NT2/D1 (cell line): ENCODE results near the gene HYPK.

Experiments used
- DNase-seq: peaks from one replicate; pipeline ENCODE4 v3.0.0-alpha.2; 2011; ENCODE audit warnings: low read depth, low spot score
- H3K27me3 ChIP-seq: 2 replicates; pipeline ENCODE4 v1.6.0; 2011; ENCODE audit warnings: mild to moderate bottlenecking; ENCODE audit not compliant: insufficient read length, insufficient read depth
- H3K36me3 ChIP-seq: 2 replicates; pipeline ENCODE4 v1.6.1; 2011; ENCODE audit warnings: mild to moderate bottlenecking, low read length, mixed read lengths; ENCODE audit not compliant: insufficient read depth, insufficient read length
- H3K4me1 ChIP-seq: 2 replicates; pipeline ENCODE4 v1.5.1; 2011; ENCODE audit not compliant: insufficient read depth, insufficient read length
- H3K4me3 ChIP-seq: 2 replicates; pipeline ENCODE4 v1.5.1; 2011; ENCODE audit warnings: low read depth; ENCODE audit not compliant: insufficient read length
- H3K9ac ChIP-seq: 2 replicates; pipeline ENCODE4 v1.6.0; 2011; ENCODE audit warnings: low read depth; ENCODE audit not compliant: insufficient read length
- H3K9me3 ChIP-seq: 2 replicates; pipeline ENCODE4 v1.5.1; 2011; ENCODE audit warnings: mild to moderate bottlenecking, low read length; ENCODE audit not compliant: insufficient read depth
- SUZ12 ChIP-seq: IDR thresholded peaks from 2 replicates; pipeline ENCODE4 v1.6.1; 2011; ENCODE audit not compliant: insufficient read length, insufficient read depth; ENCODE audit errors: extremely low read depth
- YY1 ChIP-seq: IDR thresholded peaks from 2 replicates; pipeline ENCODE4 v1.6.1; 2011; ENCODE audit not compliant: insufficient read length, insufficient read depth
- ZNF274 ChIP-seq: IDR thresholded peaks from 2 replicates; pipeline ENCODE4 v1.6.1; 2011; ENCODE audit warnings: mild to moderate bottlenecking, low read depth, low read length

Gene HYPK

DNA sequence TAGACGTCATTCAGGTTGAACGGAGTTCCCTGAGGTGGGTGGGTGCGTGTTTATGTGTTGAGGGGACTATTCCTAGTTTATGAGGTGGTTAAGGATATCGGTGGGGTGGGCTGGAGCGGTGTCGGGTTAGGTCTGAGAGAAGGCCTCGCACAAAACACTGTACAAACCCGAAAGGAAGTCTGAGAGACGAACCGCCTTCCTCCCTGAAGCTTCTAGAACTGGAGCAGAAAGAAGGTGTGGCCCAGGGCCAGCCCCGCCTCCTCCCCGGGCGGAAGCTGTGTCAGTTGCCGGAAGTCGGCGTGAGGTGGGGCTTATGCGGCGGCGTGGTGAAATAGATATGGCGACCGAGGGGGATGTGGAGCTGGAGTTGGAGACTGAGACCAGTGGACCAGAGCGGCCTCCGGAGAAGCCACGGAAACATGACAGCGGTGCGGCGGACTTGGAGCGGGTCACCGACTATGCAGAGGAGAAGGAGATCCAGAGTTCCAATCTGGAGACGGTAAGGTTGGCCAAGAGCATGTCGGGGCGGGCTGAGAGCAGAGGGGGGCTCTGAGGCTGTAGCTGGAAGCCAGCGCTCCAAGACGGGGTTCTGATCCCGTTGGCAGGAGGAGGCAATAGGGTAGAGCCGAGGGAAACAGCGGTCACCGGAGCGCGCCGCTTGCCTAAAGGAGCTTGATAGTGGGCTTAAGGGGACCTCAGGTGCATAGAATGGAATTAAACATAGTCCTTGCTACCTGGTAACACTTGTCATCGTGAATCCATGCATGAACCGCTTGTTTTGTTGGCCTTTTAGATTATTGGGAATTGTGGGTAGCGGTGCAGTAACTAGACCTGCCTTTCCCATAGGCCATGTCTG lies at the start of gene HYPK:
HYPK (plus strand) TSS at position 314 of the 856 bp plus-strand sequence; CDS start at position 338, 24 bp downstream.
- H3K4me1 ChIP-seq, result peaks cover 3% of the 10 kb centered on the region
- no peaks in the 10 kb centered on the region for H3K27me3 ChIP-seq
- DNase-seq, result peak; percentile 58
- no peaks in the 10 kb centered on the region for H3K9me3 ChIP-seq
- TF ChIP-seq ZNF274, result no peak
- peak; percentile 17 for TF ChIP-seq YY1
- no peak for TF ChIP-seq SUZ12
- peak within 1 kb of the TSS; percentile 91 for H3K9ac ChIP-seq
- H3K36me3 ChIP-seq, result peaks cover 71% of the 10 kb centered on the region
- peak within 1 kb of the TSS; percentile 89 for H3K4me3 ChIP-seq

GRCh38 chr15:43751885-43752284 lies 48.5 kb upstream of the HYPK start:
- DNase-seq, result no peak
- H3K36me3 ChIP-seq, result peaks cover 59% of the 10 kb centered on the region
- H3K9ac ChIP-seq, result no peak overlapping the region
- no peaks in the 10 kb centered on the region for H3K4me1 ChIP-seq
- H3K9me3 ChIP-seq, result no peaks in the 10 kb centered on the region
- TF ChIP-seq ZNF274, result no peak
- no peak for TF ChIP-seq SUZ12
- no peak for TF ChIP-seq YY1
- no peak overlapping the region for H3K4me3 ChIP-seq
- no peaks in the 10 kb centered on the region for H3K27me3 ChIP-seq

- peaks cover 79% of the 10 kb centered on the region for H3K36me3 ChIP-seq
- no peak overlapping the region for H3K9ac ChIP-seq
- no peak overlapping the region for H3K4me3 ChIP-seq
- DNase-seq, result no peak
- H3K27me3 ChIP-seq, result no peaks in the 10 kb centered on the region
- no peaks in the 10 kb centered on the region for H3K4me1 ChIP-seq
- H3K9me3 ChIP-seq, result no peaks in the 10 kb centered on the region
- TF ChIP-seq ZNF274, result no peak
- TF ChIP-seq SUZ12, result no peak
- no peak for TF ChIP-seq YY1
These were observed 37.6 kb upstream of the HYPK start for GRCh38 chr15:43762824-43763223.

DNA sequence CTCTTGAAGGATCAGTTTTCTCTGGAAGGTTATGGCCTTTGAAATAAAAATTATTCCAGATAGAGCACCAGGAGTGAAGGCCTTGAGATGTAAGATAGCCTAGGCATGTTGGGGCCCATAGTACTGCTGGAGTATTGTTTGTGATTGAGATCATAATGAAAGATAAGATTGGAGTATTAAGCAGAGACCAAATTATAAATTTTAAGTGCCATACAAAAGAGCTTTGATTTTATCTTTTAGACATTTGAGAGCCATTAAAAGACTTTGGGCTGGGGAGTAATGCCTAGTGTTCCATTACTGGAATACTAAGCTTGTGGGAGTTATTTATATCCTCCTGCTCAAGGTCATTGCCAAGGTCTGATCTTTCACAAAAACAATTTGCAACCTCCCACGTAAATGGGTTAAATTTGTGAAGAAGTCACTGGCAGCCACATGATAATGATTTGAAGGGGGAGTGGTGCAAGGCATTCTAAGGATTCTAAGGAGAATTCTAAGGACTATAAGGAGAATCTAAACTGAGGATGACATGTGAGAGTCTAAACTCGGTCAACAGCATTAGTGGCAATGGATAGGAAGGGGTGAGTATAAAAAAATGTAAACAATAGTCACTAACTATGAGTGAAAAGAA lies 36.5 kb upstream of the HYPK start:
- TF ChIP-seq ZNF274 (no peak), SUZ12 (no peak), YY1 (no peak)
- no peak for DNase-seq
- no peaks in the 10 kb centered on the region for H3K27me3 ChIP-seq
- H3K9ac ChIP-seq, result no peak overlapping the region
- H3K9me3 ChIP-seq, result no peaks in the 10 kb centered on the region
- H3K4me1 ChIP-seq, result no peaks in the 10 kb centered on the region
- H3K36me3 ChIP-seq, result peaks cover 81% of the 10 kb centered on the region
- no peak overlapping the region for H3K4me3 ChIP-seq

DNA sequence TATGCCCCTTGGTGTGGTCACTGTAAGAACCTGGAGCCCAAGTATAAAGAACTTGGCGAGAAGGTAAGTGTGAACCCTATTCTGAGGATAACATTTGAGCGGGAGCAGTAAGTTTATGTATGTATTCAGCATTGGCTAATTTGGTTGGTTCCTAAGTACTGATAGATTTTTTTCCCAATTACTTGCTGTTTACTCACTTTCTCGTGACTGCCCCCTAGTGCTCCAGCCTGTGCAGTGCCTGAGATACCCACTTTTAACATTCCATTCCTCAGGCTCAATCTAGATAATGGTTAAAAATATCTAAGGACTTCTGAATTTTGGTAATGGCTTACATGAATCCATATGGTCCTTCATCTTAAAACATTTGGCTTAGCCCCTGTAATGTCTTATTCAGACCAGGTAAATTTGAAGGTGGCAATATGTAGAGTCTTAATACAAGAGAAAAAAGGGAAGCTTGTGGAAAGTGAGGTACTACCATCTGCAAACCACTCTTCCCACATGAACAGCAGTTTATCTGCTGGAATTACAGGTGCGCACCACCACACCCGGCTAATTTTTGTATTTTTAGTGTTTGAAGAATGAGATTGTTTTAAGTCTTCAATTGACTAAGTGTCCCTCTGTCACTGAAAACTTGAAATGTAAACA lies 30.7 kb upstream of the HYPK start:
- Histone ChIP-seq H3K9me3 (no peaks in the 10 kb centered on the region), H3K4me3 (no peak overlapping the region), H3K4me1 (no peaks in the 10 kb centered on the region), H3K36me3 (peaks cover 92% of the 10 kb centered on the region), H3K9ac (no peak overlapping the region), H3K27me3 (no peaks in the 10 kb centered on the region)
- TF ChIP-seq SUZ12, result no peak
- TF ChIP-seq ZNF274, result no peak
- TF ChIP-seq YY1, result no peak
- no peak for DNase-seq

- H3K36me3 ChIP-seq, result peaks cover 73% of the 10 kb centered on the region
- H3K27me3 ChIP-seq, result no peaks in the 10 kb centered on the region
- DNase-seq, result no peak
- no peaks in the 10 kb centered on the region for H3K9me3 ChIP-seq
- H3K4me3 ChIP-seq, result no peak overlapping the region
- peaks cover 8% of the 10 kb centered on the region for H3K4me1 ChIP-seq
- TF ChIP-seq SUZ12, result no peak
- TF ChIP-seq ZNF274, result no peak
- TF ChIP-seq YY1, result no peak
- no peak overlapping the region for H3K9ac ChIP-seq
These were observed 28.6 kb upstream of the HYPK start for GRCh38 chr15:43771816-43772215.

- H3K27me3 ChIP-seq, result no peaks in the 10 kb centered on the region
- H3K9me3 ChIP-seq, result no peaks in the 10 kb centered on the region
- TF ChIP-seq ZNF274 (no peak), YY1 (no peak), SUZ12 (no peak)
- no peak for DNase-seq
- peaks cover 8% of the 10 kb centered on the region for H3K4me1 ChIP-seq
- H3K36me3 ChIP-seq, result peaks cover 65% of the 10 kb centered on the region
- H3K4me3 ChIP-seq, result no peak overlapping the region
- H3K9ac ChIP-seq, result no peak overlapping the region
These were observed 27.8 kb upstream of the HYPK start for GRCh38 chr15:43772624-43773023.
